GM23338 (cell line): Measurements from ENCODE around the gene RRP36. TPM values are rescaled to one million over a fixed set of nuclear protein-coding genes. Genes with fewer than 3 reads are reported as not detected.

ENCODE experiments used
- ATAC-seq: fragments of 200-7000 bp; cut with Tn5 transposase; 3 replicates; pipeline ENCODE4 v1.9.1; 2020
- DNase-seq: peaks from one replicate; pipeline ENCODE4 v3.0.0-alpha.2; 2015; ENCODE audit warnings: low spot score
- H2AFZ ChIP-seq: fragments of 200-600 bp; sonication (generic); 2 replicates; pipeline ENCODE4 v1.8.0; 2016; ENCODE audit warnings: antibody characterized with exemption, mild to moderate bottlenecking, moderate library complexity
- H3F3A ChIP-seq: fragments of 200-600 bp; sonication (generic); replicated peaks from 2 replicates; pipeline ENCODE4 v1.8.0; 2017; ENCODE audit warnings: antibody characterized with exemption, mixed run types, low read depth
- H3K27ac ChIP-seq: fragments of 200-600 bp; sonication (generic); 2 replicates; pipeline ENCODE4 v1.6.1; 2016; ENCODE audit warnings: low read depth
- H3K27me3 ChIP-seq: fragments of 200-600 bp; sonication (generic); 2 replicates; pipeline ENCODE4 v1.8.0; 2016; ENCODE audit warnings: mild to moderate bottlenecking, mixed run types, moderate library complexity; ENCODE audit not compliant: insufficient read depth
- H3K36me3 ChIP-seq: fragments of 200-600 bp; sonication (generic); 2 replicates; pipeline ENCODE4 v1.8.0; 2016; ENCODE audit warnings: mild to moderate bottlenecking; ENCODE audit not compliant: insufficient read depth
- H3K4me1 ChIP-seq: fragments of 200-600 bp; sonication (generic); 2 replicates; pipeline ENCODE4 v1.8.0; 2016; ENCODE audit warnings: mild to moderate bottlenecking, moderate library complexity; ENCODE audit not compliant: insufficient read depth
- H3K4me2 ChIP-seq: fragments of 200-600 bp; sonication (generic); 2 replicates; pipeline ENCODE4 v1.7.1; 2017; ENCODE audit warnings: mixed run types
- H3K4me3 ChIP-seq: fragments of 200-600 bp; sonication (generic); 2 replicates; pipeline ENCODE4 v1.6.1; 2016; ENCODE audit warnings: mixed run types
- H3K79me2 ChIP-seq: fragments of 200-600 bp; sonication (generic); replicated peaks from 2 replicates; pipeline ENCODE4 v1.8.0; 2017; ENCODE audit warnings: mild to moderate bottlenecking; ENCODE audit not compliant: insufficient read depth
- H3K9me2 ChIP-seq: fragments of 200-600 bp; sonication (generic); 2 replicates; pipeline ENCODE4 v1.8.0; 2017; ENCODE audit not compliant: insufficient read depth
- H4K20me1 ChIP-seq: fragments of 200-600 bp; sonication (generic); replicated peaks from 2 replicates; pipeline ENCODE4 v1.8.0; 2017; ENCODE audit warnings: mild to moderate bottlenecking; ENCODE audit not compliant: insufficient read depth
- H3K27ac Mint-ChIP-seq: 2 replicates; pipeline ENCODE4 v1.8.0; 2020; ENCODE audit warnings: inconsistent platforms, mild to moderate bottlenecking, moderate library complexity, mixed read lengths
- H3K27me3 Mint-ChIP-seq: 3 replicates; pipeline ENCODE4 v1.8.0; 2022; ENCODE audit warnings: low read depth, mild to moderate bottlenecking, moderate library complexity, mixed read lengths, inconsistent platforms; ENCODE audit not compliant: insufficient read depth, poor library complexity
- H3K36me3 Mint-ChIP-seq: 3 replicates; pipeline ENCODE4 v1.8.0; 2021; ENCODE audit warnings: low read depth, mild to moderate bottlenecking, inconsistent platforms, moderate library complexity, mixed read lengths
- H3K4me1 Mint-ChIP-seq: 3 replicates; pipeline ENCODE4 v1.8.0; 2020; ENCODE audit warnings: mild to moderate bottlenecking, inconsistent platforms, mixed read lengths
- H3K4me3 Mint-ChIP-seq: 3 replicates; pipeline ENCODE4 v1.8.0; 2021; ENCODE audit warnings: moderate library complexity, mild to moderate bottlenecking, inconsistent platforms, mixed read lengths
- H3K9me3 Mint-ChIP-seq: 3 replicates; pipeline ENCODE4 v1.8.0; 2020; ENCODE audit warnings: moderate library complexity, mild to moderate bottlenecking, inconsistent platforms, mixed read lengths
- CREB1 ChIP-seq: fragments of 250-450 bp; sonication (Bioruptor Pico); IDR thresholded peaks from 2 replicates; pipeline ENCODE4 v1.5.0; 2020; ENCODE audit warnings: low read depth, mild to moderate bottlenecking, moderate library complexity
- EZH2 ChIP-seq: fragments of 200-600 bp; sonication (generic); IDR thresholded peaks from one replicate; pipeline ENCODE4 v1.8.0; 2017; ENCODE audit warnings: antibody characterized with exemption, mild to moderate bottlenecking, low read depth; ENCODE audit not compliant: unreplicated experiment
- EZH2phosphoT487 ChIP-seq: fragments of 200-600 bp; sonication (generic); IDR thresholded peaks from one replicate; pipeline ENCODE4 v1.8.1; 2018; ENCODE audit warnings: antibody characterized with exemption; ENCODE audit not compliant: unreplicated experiment
- JUNB ChIP-seq: IDR thresholded peaks from one replicate; pipeline ENCODE4 v1.6.1; 2016; ENCODE audit warnings: antibody characterized with exemption; ENCODE audit not compliant: unreplicated experiment
- NANOG ChIP-seq: IDR thresholded peaks from 2 replicates; pipeline ENCODE4 v1.6.1; 2016; ENCODE audit warnings: antibody characterized with exemption, borderline replicate concordance
- POLR2AphosphoS5 ChIP-seq: IDR thresholded peaks from 2 replicates; pipeline ENCODE4 v1.6.1; 2016; ENCODE audit warnings: antibody characterized with exemption, low read depth
- STAT1 ChIP-seq: IDR thresholded peaks from one replicate; pipeline ENCODE4 v1.6.1; 2016; ENCODE audit warnings: antibody characterized with exemption; ENCODE audit not compliant: unreplicated experiment
- ZNF114 ChIP-seq: fragments of 250-450 bp; sonication (Bioruptor Pico); IDR thresholded peaks from 2 replicates; pipeline ENCODE4 v1.5.0; 2020; ENCODE audit warnings: mild to moderate bottlenecking, moderate library complexity
- ZNF331 ChIP-seq: fragments of 250-450 bp; sonication (Bioruptor Pico); IDR thresholded peaks from 2 replicates; pipeline ENCODE4 v1.5.0; 2020; ENCODE audit warnings: low read depth, mild to moderate bottlenecking, moderate library complexity
- polyA plus RNA-seq: library from polyadenylated mRNA; unstranded; fragments of >200 nt; fragmentation: Nextera tagmentation; extraction: Ambion mirVana; gene quantifications from 2 replicates; pipeline ENCODE4 v1.2.1, GENCODE V29; 2016
- total RNA-seq: library from RNA; depleted of rRNA; stranded (reverse); fragments of >200 nt; shearing (Covaris generic); gene quantifications from 2 replicates; pipeline ENCODE4 v1.2.3, GENCODE V29; 2014
- TF ChIP-seq, protein P1 (sequence below): fragments of 250-450 bp; sonication (Bioruptor Pico); IDR thresholded peaks from 2 replicates; pipeline ENCODE4 v1.5.0; 2020; ENCODE audit warnings: mild to moderate bottlenecking, moderate library complexity
- TF ChIP-seq, protein P2 (sequence below): IDR thresholded peaks from one replicate; pipeline ENCODE4 v1.6.1; 2018; ENCODE audit warnings: antibody characterized with exemption; ENCODE audit not compliant: unreplicated experiment
- TF ChIP-seq, protein P3 (sequence below): IDR thresholded peaks from 2 replicates; pipeline ENCODE4 v1.6.1; 2016; ENCODE audit warnings: antibody characterized with exemption
- TF ChIP-seq, protein P4 (sequence below), 2 experiments: fragments of 200-600 bp in 1 of 2; sonication (generic) in 1 of 2; conservative IDR thresholded peaks; 2 replicates each; pipeline versions ENCODE4 v1.5.1 to v1.6.1; 2016 to 2017; ENCODE audit warnings: antibody characterized with exemption in 2 of 2, low read depth in 2 of 2, mild to moderate bottlenecking in 2 of 2, moderate library complexity in 1 of 2

Gene RRP36
- total and polyA plus RNA-seq, 2 experiments from 2014 or later: 64.7 to 106 TPM

DNA sequence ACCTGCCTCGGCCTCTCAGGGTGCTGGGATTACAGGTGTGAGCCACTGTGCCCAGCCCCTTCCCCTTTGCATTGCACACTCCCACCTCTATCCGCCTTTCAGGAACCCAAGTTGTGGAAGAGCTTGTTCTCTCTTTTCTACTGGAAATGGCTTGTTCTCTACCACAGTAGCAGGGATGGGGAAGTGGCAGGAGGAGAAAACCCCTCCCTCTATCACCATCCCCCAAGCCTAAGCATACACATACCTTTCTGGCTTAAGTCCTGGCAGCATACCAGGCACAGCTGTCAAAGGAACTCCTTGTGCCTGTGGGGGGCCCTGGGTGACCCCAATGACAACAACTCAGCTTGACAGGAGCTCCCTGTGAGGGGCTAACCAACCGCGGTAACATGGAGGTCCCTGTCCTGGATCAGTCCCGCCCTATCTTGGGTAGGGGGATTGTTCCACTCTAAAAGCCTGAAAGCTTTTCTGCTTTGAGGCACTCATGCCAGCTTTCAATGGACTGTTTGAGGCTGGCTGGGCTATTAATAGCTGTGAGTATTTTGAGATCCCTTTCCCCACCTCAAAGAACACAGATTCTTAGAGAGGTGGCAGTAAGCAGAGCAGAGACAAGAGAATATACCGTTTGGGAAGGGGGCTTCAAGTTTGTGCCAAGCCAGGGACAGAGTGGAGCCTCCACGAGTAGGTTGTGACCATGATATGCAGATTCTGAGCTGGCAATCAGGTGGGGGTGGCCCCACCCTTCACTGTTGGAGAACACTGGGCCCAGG is 5.1 kb upstream of the RRP36 start:
- peaks cover 59% of the 10 kb centered on the region for H3K36me3 Mint-ChIP-seq
- TF ChIP-seq, protein P1, sequence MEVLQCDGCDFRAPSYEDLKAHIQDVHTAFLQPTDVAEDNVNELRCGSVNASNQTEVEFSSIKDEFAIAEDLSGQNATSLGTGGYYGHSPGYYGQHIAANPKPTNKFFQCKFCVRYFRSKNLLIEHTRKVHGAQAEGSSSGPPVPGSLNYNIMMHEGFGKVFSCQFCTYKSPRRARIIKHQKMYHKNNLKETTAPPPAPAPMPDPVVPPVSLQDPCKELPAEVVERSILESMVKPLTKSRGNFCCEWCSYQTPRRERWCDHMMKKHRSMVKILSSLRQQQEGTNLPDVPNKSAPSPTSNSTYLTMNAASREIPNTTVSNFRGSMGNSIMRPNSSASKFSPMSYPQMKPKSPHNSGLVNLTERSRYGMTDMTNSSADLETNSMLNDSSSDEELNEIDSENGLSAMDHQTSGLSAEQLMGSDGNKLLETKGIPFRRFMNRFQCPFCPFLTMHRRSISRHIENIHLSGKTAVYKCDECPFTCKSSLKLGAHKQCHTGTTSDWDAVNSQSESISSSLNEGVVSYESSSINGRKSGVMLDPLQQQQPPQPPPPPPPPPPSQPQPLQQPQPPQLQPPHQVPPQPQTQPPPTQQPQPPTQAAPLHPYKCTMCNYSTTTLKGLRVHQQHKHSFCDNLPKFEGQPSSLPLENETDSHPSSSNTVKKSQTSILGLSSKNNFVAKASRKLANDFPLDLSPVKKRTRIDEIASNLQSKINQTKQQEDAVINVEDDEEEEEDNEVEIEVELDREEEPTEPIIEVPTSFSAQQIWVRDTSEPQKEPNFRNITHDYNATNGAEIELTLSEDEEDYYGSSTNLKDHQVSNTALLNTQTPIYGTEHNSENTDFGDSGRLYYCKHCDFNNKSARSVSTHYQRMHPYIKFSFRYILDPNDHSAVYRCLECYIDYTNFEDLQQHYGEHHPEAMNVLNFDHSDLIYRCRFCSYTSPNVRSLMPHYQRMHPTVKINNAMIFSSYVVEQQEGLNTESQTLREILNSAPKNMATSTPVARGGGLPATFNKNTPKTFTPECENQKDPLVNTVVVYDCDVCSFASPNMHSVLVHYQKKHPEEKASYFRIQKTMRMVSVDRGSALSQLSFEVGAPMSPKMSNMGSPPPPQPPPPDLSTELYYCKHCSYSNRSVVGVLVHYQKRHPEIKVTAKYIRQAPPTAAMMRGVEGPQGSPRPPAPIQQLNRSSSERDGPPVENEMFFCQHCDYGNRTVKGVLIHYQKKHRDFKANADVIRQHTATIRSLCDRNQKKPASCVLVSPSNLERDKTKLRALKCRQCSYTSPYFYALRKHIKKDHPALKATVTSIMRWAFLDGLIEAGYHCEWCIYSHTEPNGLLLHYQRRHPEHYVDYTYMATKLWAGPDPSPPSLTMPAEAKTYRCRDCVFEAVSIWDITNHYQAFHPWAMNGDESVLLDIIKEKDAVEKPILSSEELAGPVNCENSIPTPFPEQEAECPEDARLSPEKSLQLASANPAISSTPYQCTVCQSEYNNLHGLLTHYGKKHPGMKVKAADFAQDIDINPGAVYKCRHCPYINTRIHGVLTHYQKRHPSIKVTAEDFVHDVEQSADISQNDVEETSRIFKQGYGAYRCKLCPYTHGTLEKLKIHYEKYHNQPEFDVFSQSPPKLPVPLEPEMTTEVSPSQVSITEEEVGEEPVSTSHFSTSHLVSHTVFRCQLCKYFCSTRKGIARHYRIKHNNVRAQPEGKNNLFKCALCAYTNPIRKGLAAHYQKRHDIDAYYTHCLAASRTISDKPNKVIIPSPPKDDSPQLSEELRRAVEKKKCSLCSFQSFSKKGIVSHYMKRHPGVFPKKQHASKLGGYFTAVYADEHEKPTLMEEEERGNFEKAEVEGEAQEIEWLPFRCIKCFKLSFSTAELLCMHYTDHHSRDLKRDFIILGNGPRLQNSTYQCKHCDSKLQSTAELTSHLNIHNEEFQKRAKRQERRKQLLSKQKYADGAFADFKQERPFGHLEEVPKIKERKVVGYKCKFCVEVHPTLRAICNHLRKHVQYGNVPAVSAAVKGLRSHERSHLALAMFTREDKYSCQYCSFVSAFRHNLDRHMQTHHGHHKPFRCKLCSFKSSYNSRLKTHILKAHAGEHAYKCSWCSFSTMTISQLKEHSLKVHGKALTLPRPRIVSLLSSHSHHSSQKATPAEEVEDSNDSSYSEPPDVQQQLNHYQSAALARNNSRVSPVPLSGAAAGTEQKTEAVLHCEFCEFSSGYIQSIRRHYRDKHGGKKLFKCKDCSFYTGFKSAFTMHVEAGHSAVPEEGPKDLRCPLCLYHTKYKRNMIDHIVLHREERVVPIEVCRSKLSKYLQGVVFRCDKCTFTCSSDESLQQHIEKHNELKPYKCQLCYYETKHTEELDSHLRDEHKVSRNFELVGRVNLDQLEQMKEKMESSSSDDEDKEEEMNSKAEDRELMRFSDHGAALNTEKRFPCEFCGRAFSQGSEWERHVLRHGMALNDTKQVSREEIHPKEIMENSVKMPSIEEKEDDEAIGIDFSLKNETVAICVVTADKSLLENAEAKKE (CRISPR knock-in tag): no peak
- TF ChIP-seq ZNF331 (no peak), ZNF114 (CRISPR knock-in tag) (no peak), CREB1 (CRISPR knock-in tag) (no peak), EZH2 (no peak), JUNB (no peak), STAT1 (no peak), NANOG (no peak), EZH2phosphoT487 (no peak), POLR2AphosphoS5 (no peak)
- TF ChIP-seq, protein P2, sequence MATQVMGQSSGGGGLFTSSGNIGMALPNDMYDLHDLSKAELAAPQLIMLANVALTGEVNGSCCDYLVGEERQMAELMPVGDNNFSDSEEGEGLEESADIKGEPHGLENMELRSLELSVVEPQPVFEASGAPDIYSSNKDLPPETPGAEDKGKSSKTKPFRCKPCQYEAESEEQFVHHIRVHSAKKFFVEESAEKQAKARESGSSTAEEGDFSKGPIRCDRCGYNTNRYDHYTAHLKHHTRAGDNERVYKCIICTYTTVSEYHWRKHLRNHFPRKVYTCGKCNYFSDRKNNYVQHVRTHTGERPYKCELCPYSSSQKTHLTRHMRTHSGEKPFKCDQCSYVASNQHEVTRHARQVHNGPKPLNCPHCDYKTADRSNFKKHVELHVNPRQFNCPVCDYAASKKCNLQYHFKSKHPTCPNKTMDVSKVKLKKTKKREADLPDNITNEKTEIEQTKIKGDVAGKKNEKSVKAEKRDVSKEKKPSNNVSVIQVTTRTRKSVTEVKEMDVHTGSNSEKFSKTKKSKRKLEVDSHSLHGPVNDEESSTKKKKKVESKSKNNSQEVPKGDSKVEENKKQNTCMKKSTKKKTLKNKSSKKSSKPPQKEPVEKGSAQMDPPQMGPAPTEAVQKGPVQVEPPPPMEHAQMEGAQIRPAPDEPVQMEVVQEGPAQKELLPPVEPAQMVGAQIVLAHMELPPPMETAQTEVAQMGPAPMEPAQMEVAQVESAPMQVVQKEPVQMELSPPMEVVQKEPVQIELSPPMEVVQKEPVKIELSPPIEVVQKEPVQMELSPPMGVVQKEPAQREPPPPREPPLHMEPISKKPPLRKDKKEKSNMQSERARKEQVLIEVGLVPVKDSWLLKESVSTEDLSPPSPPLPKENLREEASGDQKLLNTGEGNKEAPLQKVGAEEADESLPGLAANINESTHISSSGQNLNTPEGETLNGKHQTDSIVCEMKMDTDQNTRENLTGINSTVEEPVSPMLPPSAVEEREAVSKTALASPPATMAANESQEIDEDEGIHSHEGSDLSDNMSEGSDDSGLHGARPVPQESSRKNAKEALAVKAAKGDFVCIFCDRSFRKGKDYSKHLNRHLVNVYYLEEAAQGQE: no peak
- TF ChIP-seq, protein P3, sequence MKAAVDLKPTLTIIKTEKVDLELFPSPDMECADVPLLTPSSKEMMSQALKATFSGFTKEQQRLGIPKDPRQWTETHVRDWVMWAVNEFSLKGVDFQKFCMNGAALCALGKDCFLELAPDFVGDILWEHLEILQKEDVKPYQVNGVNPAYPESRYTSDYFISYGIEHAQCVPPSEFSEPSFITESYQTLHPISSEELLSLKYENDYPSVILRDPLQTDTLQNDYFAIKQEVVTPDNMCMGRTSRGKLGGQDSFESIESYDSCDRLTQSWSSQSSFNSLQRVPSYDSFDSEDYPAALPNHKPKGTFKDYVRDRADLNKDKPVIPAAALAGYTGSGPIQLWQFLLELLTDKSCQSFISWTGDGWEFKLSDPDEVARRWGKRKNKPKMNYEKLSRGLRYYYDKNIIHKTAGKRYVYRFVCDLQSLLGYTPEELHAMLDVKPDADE: no peak
- TF ChIP-seq, protein P4, sequence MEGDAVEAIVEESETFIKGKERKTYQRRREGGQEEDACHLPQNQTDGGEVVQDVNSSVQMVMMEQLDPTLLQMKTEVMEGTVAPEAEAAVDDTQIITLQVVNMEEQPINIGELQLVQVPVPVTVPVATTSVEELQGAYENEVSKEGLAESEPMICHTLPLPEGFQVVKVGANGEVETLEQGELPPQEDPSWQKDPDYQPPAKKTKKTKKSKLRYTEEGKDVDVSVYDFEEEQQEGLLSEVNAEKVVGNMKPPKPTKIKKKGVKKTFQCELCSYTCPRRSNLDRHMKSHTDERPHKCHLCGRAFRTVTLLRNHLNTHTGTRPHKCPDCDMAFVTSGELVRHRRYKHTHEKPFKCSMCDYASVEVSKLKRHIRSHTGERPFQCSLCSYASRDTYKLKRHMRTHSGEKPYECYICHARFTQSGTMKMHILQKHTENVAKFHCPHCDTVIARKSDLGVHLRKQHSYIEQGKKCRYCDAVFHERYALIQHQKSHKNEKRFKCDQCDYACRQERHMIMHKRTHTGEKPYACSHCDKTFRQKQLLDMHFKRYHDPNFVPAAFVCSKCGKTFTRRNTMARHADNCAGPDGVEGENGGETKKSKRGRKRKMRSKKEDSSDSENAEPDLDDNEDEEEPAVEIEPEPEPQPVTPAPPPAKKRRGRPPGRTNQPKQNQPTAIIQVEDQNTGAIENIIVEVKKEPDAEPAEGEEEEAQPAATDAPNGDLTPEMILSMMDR (conservative IDR thresholded peaks at IDR 0.05; ENCODE audit: low read depth in 2 of 2): no peak
- Histone ChIP-seq H3K4me1 (peaks cover 23% of the 10 kb centered on the region), H3K27ac (no peak overlapping the region), H3K4me2 (no peak overlapping the region), H4K20me1 (peaks cover 15% of the 10 kb centered on the region), H3K9me2 (no peaks in the 10 kb centered on the region), H2AFZ (no peak overlapping the region), H3K4me3 (no peak overlapping the region), H3K27me3 (no peaks in the 10 kb centered on the region), H3K79me2 (peaks cover 45% of the 10 kb centered on the region), H3F3A (peaks cover 22% of the 10 kb centered on the region; the same call in 1 of the 2 replicates), H3K36me3 (peaks cover 16% of the 10 kb centered on the region; the same call in 1 of the 2 replicates)
- DNase-seq: no peak
- H3K27ac Mint-ChIP-seq: peak overlapping the region; percentile 61
- H3K27me3 Mint-ChIP-seq: peaks cover 22% of the 10 kb centered on the region
- ATAC-seq: no peak
- H3K4me1 Mint-ChIP-seq: peaks cover 39% of the 10 kb centered on the region
- no peaks in the 10 kb centered on the region for H3K9me3 Mint-ChIP-seq
- peak overlapping the region; percentile 53 for H3K4me3 Mint-ChIP-seq
